GM18861 (cell line): ENCODE results near the gene KRTAP24-1.

Experiments used
- ATAC-seq: cut with Tn5 transposase; IDR thresholded peaks from one replicate; pipeline ENCODE4 v1.9.1; 2021; ENCODE audit not compliant: unreplicated experiment

KRTAP24-1 gene, protein sequence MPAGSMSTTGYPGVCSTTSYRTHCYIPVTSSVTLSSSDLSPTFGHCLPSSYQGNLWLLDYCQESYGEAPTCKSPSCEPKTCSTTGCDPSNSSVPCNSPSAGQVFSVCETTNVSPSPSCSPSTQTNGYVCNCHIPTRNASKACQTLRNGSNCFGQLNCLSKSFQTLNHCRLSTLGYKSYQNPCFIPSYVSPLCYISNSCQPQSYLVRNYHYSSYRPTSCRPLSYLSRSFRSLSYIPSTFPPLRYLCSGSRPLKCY

GRCh38 chr21:30282850-30283249, at the start of gene KRTAP24-1:
Gene KRTAP24-1 (minus strand): TSS chr21:30282950. CDS start chr21:30282932, 18 bp downstream.
- no peak for ATAC-seq

DNA sequence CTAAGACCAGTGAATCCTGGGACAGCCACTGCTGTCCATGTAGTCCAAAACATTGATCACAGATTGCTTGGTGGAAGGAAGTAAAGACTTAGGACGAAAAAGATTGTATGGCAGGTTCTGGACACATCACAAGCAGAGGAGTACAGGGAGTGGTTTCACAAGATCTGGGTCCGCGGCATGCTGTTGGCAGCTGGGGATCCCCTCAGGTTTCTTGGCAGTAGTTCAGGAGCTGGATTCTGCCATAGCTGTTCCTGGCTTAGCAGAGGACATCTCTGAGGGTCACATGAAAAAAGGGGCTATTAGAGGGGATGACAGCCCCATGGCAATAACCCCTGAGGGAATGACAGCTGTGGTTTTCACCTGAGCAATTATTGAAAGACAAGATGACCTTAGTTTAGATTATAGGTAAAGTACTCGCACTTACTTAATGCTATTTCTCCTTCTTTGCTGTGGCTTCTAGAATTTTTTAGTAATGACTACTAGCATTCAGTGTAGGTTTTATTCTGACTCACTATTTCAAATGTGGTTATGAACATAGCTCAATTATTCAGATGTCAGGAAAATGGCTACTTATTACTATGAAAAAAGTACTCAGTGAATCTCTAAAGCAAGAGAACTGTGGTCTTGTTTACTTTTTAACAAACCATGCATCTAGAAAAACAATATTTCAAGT, 46.6 kb upstream of the KRTAP24-1 start:
- ATAC-seq = no peak

GRCh38 chr21:30326390-30326789, 43.6 kb upstream of the KRTAP24-1 start:
- ATAC-seq = no peak

DNA sequence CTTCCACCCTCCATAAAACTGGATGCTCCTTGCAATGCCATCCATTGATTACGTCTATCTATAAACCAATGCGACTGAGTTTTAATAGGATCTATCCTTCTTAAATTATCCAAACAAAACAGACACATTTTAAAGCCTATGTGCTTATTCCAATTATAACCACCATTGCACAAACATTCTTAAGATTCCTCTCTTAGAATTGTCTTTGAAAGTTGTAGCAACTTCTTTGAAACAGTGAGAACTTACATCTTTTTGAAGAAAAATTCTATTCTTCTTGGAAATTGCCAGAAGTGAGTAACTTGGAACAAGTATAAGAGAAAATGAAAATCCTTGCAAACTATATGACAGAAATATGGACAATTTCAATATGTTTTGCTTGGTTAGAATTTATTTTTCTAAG, 37.5 kb upstream of the KRTAP24-1 start, which contains the start of gene KRTAP26-1:
Gene KRTAP26-1, minus strand, starts transcription at position 101 of the 400 bp plus-strand sequence. CDS start 280 bp downstream, outside the sequence.
- no peak for ATAC-seq

- ATAC-seq = no peak
Measured at GRCh38 chr21:30315701-30316100, 33.0 kb upstream of the KRTAP24-1 start.

DNA sequence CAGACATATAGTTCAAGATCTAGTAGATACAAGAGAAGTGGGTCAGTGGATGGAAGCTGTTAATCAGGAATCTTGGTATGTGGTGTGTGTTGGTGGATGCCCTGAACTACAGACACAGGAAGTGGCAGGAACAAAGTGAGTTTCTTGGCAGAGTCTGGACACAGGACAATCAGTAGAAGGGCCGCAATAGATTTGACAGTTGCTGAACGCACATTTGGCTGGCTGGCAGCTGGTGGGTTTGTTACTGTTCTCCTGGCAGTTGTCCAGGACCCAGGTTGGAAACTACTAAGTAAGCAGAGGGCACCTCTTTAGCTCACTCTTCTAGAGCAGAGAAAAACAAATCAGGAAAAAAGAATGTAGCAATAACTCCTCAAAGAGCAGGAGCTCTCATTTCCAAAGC, 24.1 kb upstream of the KRTAP24-1 start:
- ATAC-seq = no peak

DNA sequence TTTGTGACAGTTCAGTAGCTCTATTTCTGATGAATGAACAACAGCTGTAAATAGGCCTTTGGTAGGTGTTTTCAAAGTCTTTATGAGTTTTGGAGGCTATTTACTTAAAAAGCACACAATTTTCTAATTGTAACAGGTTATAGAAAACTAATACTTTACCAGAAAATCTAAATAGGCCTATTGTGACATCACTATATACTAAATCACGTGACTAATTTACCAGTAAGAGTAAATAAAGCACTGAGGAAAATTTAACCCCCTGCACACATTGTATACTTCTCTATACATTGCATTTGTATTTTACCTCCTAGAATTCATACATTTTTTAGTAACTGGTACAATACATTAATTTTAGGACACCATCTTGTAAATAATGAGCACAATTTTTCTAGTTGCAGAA, 22.4 kb upstream of the KRTAP24-1 start:
- ATAC-seq = no peak

GRCh38 chr21:30289215-30289614, 6.5 kb upstream of the KRTAP24-1 start, which contains the start of gene KRTAP25-1:
Gene KRTAP25-1 (minus strand): TSS chr21:30289514. CDS start chr21:30289490, 24 bp downstream.
- ATAC-seq = no peak

- no peak for ATAC-seq
Measured at GRCh38 chr21:30271611-30272010, 11.1 kb downstream of the KRTAP24-1 start.

- no peak for ATAC-seq
Measured at GRCh38 chr21:30271156-30271555, 11.6 kb downstream of the KRTAP24-1 start.

DNA sequence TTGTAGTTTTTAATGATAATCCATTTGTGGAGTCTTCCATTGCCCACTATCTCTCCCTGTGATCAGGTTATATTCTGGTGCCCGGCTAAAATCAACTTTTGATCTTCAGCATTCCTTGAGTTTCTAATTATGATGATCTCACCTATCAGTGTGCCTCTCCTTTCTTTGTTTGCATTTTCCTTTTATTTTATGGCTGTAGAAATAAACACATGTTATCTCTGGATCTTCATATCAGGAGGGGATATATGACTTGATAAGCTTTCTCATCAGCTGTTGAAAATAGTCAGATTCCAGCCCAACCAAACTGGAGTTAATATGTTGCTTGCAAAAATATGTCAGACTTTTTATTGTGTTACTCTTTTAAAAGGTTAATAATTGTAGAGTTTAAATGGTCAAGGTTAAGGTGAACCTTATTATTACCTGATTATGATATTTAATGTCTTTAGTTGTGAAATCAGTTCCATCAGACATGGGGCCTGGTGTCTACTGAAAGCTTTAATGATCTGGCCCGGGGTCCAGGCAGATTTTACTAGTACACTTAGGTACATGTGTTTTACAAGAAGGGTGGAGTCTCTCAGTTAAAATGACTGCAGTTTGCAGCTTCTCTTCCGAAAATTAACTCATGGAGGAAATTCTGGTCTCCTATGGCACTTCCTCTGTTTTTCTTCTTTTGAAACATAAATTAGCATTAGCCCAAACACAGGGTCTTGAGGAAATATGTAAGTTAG, 12.8 kb downstream of the KRTAP24-1 start:
- no peak for ATAC-seq

DNA sequence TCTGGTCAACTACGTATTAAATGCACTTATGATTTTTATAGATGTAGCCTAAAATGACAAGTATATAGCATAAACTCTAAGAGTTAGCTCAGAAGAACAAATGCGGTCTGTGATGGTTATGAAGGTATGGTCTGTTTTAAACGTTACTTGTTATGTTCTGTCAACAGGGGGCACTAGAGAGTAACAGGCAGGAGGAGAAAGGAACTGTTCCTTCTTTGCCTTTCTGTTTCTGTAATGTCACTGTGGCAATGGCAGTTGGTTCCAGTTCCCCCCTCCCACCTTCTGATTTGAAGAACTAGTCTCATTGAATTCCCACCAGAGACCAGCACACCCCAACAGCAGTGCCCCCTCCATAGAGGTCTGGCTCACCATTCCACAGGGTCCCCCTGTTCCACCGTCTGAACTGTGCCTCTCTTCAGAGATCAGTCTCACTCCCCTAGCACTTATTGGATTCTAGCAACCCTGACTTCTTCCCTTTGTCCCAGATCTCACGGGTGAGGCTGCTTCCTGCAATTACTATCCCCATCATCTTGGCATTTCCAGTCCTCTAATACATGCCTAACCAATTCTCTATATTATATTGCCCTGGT, 14.0 kb downstream of the KRTAP24-1 start:
- no peak for ATAC-seq

- no peak for ATAC-seq
Measured at GRCh38 chr21:30257773-30258172, 25.0 kb downstream of the KRTAP24-1 start.

GRCh38 chr21:30256100-30256499, 26.6 kb downstream of the KRTAP24-1 start:
- no peak for ATAC-seq

- ATAC-seq = no peak
Measured at GRCh38 chr21:30255679-30256078, 27.1 kb downstream of the KRTAP24-1 start.

GRCh38 chr21:30251781-30252180, 31.0 kb downstream of the KRTAP24-1 start:
- no peak for ATAC-seq

DNA sequence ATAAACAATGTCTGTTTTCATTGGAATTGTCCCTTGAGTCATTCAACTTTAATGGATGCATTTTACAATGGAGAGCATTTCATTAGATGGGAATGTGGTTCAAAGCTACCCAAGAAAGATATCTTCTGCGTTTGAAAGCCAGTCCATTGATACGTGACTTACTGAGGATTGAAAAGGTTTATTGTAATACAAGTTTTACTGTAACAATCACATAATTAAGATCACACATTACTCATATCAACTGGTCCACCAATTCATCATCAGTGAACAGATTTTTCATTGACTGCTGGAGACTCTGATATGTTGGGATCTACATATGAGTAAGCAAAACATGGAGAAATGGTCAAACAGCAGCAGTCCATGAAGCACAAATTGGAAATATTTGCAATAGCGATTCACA, 32.8 kb downstream of the KRTAP24-1 start:
- ATAC-seq = no peak

- ATAC-seq = no peak
Measured at GRCh38 chr21:30248844-30249243, 33.9 kb downstream of the KRTAP24-1 start.

DNA sequence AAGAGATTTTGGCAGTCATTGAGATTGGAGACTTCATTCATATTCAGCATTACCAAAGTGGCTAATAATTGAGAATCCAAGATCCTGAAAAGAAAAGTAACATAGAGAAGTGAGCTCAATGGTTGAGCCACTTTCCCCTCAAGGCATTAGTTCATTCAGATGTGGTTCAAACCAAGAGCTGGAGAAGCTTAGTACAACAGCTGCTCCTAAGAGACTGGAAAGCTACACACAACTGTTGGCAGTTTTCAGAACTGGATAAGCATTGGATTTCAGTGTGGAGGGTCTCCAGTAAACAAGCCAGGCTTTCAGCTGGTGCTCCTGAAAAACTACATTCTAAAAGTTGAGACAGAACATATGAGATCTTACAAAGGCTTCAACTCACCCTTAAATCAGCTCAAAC, 37.7 kb downstream of the KRTAP24-1 start:
- ATAC-seq = no peak

DNA sequence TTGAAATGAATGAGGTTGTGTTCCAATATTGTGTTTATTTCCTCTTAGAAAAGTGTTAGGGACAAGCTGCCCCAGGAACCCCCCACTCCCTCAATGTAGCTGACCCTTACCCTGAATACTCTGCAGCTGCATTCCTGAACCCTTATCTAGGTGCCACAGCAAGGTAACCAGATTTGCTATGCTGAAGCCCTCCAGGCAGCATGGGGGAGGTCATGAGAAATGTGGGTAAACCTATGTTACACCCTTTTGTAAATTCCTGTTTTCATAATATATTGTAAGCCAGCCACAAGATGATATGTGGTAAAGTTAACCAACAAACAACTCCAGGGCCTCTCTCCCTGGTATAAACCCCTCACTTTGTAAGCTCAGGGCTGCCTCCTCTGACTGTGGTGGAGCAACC, 39.1 kb downstream of the KRTAP24-1 start:
- no peak for ATAC-seq

GRCh38 chr21:30240661-30241060, 42.1 kb downstream of the KRTAP24-1 start:
- ATAC-seq = no peak
